ENCODE measurements around the gene AFAP1L1. TPM values are rescaled to one million over a fixed set of nuclear protein-coding genes. Genes with fewer than 3 reads are reported as not detected.

AFAP1L1 gene
- total RNA-seq, 1 donor from 2014 or later: 48.9 TPM

GRCh38 chr5:149303210-149303609 lies 31.6 kb downstream of the AFAP1L1 start:
- DNase-seq (no peak), ATAC-seq (no peak)
- intact Hi-C loops (cut with micrococcal nuclease): no loop called here

DNA sequence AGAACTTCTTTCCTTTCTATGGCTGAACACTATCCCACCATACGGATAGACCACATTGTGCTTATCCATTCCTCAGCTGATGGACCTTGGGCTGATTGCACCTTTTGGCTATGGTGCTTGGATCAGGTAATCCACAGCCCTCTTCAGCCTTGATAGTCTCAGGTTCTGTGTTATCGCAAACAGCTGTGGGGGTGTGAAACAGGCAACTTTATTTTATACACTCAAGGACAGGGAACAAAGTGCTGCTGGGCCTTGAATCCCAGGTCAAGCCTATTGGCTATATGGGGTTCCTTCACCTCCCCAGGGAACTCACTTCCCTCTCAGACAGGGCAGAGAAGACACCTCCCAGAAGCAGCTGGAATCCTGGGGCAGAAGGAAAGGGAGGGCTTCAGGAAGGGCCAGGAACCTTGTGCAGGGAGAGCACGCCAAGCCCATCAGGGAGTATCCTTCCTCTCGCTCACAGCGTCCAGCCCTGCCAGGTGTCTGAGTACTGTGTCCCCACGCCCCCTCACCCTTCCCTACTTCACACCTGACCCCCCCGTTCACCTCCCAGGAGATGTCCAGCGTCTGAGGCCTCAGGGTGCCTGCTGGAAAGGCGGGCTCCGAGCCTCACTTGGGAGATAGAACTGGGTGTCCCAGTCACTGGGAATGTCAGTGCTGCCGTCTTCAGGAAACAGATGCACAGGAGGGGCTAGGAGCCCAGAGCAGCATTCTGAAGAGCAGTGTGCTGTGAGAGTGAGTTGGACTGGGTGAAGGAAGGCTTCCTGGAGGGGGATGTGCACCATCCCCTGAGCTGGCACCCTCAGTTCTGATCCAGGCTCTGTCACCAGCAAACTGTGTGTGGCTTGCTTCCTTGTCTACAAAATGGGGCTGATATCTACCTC lies 32.8 kb downstream of the AFAP1L1 start:
- ATAC-seq (peak; percentile 65), DNase-seq (no peak)
- intact Hi-C loops (cut with micrococcal nuclease): no loop called here

DNA sequence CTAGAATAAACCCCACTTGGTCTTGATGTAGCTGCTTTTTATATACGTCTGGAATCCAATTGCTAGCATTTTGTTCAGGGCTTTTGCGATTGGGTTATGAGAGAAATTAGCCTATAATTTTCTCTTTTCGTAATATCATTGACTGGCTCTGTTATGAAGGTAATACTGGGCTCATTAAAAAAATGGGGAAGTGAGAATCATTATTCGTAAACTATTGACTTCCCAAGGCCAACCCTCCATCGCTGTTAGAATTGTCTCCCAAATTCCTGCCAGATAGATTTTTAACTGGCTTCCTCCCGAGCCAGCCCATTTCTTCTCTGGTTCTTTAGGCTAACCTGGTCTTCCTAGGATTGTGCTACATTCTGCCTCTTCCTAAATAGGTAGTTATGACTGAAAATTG lies 37.7 kb downstream of the AFAP1L1 start:
- DNase-seq (no peak), ATAC-seq (no peak)
- intact Hi-C loops (cut with micrococcal nuclease): no loop called here

GRCh38 chr5:149310488-149310887 lies 38.8 kb downstream of the AFAP1L1 start:
- ATAC-seq (no peak), DNase-seq (no peak)
- intact Hi-C loops (cut with micrococcal nuclease): loop anchor here (10.0 kb wide), 1 partner anchor 46 kb away; no protein-coding TSS in a partner anchor

DNA sequence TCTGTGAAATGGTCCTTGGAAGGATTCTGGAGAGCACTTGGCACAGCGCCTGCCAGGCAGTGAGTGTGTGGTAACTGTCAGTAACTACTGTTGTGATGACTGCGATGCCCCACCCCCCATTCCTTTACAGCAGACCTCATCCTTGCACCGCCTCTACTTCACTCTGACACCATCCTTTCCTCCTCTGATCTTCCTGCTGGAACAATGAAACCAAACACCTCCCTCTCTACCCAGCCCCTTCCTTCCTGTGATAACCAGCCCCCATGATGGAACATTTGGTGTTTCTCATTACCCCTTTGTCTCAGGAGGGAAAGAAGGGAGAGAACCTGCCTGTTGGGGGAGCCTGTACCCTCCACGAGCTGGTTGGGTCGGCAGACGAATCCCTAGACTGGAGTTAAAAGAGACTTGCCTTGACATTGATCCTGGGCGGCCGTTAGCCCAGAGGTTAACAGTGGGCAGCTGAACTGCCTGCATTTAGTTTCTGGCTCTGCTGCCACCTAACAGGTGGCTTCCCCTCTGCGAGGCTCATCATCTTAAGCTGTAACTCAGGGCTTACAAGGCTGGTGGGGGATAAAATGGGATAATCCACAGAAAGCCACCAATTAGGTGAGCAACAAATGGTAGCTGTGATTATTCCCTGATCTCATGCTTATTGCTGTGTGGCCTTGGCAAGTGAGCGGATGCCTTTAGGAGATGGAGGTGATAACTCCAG lies 39.4 kb downstream of the AFAP1L1 start:
- intact Hi-C loops (cut with micrococcal nuclease): loop anchor here (10.0 kb wide), 1 partner anchor 46 kb away; no protein-coding TSS in a partner anchor
- peak; percentile 36 for ATAC-seq

GRCh38 chr5:149313151-149313841 lies 41.6 kb downstream of the AFAP1L1 start:
- DNase-seq: no peak
- peak; percentile 28 for ATAC-seq
- intact Hi-C loops (cut with micrococcal nuclease): loop anchor here (10.0 kb wide), 1 partner anchor 48 kb away; no protein-coding TSS in a partner anchor

More for the DNA sequence above, 39.4 kb downstream of the AFAP1L1 start:
- DNase-seq: peak; percentile 61

DNA sequence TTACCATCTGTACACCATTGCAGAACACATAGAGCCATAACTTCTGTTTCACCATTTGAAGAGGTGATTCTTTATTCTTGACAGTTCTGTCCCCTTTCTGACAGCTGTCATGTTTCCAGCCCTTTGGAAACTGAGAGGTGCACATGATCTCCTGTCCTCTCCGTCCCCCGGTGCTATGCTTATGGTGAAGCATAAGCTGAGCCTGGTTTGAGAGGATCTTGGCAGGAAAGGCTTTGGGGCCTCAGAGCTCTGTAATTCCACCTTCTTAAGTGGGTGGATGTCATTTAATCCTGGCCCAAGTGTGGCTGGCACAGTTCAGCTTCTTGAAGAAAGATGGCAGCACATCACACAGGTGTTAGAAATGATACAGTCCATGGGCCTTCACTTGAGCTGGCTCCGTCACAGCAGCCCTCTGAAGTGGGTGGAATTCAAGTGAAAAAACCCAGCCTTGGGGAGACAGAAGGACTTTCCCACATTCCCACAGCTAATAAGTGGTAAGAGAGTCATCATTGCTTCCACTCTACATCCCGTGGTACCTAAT lies 43.0 kb downstream of the AFAP1L1 start:
- no peak for ATAC-seq

DNA sequence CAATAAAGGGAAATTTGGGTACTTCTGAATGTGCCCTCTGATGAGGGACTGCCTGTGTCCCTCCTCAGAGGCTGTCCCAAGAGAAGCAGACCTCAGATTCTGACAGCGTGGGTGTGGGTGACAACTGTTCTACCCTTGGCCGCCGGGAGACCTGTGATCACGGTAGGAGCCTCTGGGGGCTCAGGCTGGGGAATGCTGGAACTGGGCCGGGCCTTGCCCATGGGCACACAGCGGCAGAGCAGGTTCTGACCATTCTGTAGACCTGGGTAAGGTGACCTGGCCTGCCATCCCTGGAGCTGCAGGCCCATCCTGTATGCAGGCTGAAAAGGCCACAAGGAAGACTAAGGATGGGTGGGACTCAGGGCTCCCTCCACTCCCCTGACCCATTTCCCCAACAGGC lies 44.1 kb downstream of the AFAP1L1 start:
- intact Hi-C loops (cut with micrococcal nuclease): loop anchor here (10.0 kb wide), 1 partner anchor 51 kb away; no protein-coding TSS in a partner anchor
- ATAC-seq (no peak), DNase-seq (no peak)

More for the DNA sequence above, 43.0 kb downstream of the AFAP1L1 start:
- intact Hi-C loops (cut with micrococcal nuclease): loop anchor here (10.0 kb wide), 1 partner anchor 50 kb away; no protein-coding TSS in a partner anchor
- no peak for DNase-seq

GRCh38 chr5:149317281-149318048 lies 45.8 kb downstream of the AFAP1L1 start:
- DNase-seq (no peak), ATAC-seq (no peak)
- intact Hi-C loops (cut with micrococcal nuclease): loop anchor here (10.0 kb wide), 1 partner anchor 53 kb away; no protein-coding TSS in a partner anchor

DNA sequence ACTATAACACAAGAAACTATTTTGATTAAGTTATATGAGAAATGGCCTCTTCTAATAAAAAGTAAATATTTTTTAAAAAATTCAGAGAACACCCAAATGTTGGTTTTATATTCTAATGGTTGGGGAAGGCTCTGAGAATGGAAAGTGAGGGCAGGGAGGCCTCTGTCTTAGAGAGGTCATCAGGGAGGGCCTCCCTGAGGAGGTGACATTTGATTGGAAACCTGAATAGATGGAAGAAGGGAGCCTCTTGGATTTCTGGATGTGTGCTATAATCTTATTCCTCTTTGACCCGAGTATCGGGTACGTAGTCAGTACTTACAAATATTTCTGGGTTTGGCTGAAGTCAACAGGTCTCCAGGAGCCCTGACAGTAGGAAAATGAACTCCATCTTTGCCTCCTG lies 47.5 kb downstream of the AFAP1L1 start:
- DNase-seq (no peak), ATAC-seq (no peak)
- intact Hi-C loops (cut with micrococcal nuclease): loop anchor here (10.0 kb wide), 1 partner anchor 54 kb away; no protein-coding TSS in a partner anchor

- intact Hi-C loops (cut with micrococcal nuclease): no loop called here
- DNase-seq (peak; percentile 93), ATAC-seq (peak; percentile 91)
Measured at GRCh38 chr5:149320791-149321330, 49.2 kb downstream of the AFAP1L1 start.

- ATAC-seq (no peak), DNase-seq (no peak)
- intact Hi-C loops (cut with micrococcal nuclease): no loop called here
Measured at GRCh38 chr5:149322518-149322917, 50.9 kb downstream of the AFAP1L1 start.

DNA sequence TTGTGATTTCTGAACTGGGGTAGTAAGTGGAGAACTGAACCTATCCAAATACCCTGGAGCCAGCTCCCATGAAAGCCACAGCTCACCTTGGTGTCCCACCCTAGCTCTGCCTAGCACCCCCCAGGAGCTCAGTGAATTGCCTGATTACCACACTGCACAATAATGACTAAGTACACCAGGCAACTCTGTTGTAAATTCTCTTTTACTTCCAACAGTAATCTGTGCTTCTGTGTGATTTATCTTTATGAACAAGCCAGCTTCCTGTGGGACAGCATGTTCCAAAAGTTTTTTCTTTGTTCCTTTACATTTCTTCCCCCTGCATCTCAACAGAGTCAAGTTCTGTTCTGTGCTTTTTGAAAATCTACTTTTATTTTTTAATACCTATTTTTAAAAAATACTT lies 51.6 kb downstream of the AFAP1L1 start:
- intact Hi-C loops (cut with micrococcal nuclease): no loop called here
- no peak for ATAC-seq
- no peak for DNase-seq

DNA sequence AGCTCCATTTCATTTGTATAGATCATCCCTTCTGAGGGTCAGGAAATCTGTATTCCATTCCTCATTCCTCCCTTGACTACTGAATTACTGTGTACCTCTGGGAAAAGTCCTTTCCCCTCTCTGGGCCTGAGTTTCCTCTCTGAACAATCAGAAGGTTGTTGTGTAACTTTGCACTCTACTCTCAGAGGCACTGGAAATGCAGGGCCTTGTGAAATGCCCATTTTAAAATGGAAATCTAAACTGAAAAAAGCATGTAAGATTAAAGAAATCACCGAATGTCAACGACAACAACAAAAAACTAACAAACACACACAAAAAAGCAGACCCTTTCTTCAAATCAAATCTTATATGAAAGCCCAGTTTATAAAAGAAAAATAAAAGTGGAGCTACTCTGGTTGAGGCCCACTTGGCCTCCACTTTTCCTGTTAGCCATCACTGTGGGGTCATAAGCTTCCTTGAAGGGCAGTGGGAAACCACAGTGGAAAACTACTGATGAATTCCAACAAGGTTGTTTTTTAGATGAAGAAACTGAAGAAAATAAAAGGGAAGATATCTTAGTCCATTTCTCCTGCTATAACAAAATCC lies 52.1 kb downstream of the AFAP1L1 start:
- intact Hi-C loops (cut with micrococcal nuclease): no loop called here
- no peak for ATAC-seq

DNA sequence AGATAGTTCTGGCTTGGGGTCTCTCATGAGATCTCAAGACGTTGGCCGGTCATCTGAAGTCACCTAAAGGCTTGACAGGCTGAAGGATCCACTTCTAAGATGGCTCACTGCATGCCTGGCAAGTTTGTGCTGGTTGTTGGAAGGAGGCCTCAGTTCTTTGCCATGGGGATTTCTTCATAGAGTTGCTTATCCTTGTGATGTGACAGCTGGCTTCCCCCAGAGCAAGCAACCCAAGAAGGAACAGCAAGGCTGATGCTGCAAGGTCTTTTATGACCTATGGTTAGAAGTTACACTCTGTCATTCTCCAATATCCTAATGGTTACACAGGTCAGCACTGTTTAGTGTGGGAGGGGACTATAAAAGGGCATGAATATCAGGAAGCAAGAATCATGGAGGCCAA lies 53.0 kb downstream of the AFAP1L1 start:
- ATAC-seq (no peak), DNase-seq (no peak)
- intact Hi-C loops (cut with micrococcal nuclease): no loop called here

More for the DNA sequence above, 52.1 kb downstream of the AFAP1L1 start:
- no peak for DNase-seq

GRCh38 chr5:149325166-149325735 lies 53.6 kb downstream of the AFAP1L1 start:
- ATAC-seq (peak; percentile 46), DNase-seq (no peak)
- intact Hi-C loops (cut with micrococcal nuclease): no loop called here

DNA sequence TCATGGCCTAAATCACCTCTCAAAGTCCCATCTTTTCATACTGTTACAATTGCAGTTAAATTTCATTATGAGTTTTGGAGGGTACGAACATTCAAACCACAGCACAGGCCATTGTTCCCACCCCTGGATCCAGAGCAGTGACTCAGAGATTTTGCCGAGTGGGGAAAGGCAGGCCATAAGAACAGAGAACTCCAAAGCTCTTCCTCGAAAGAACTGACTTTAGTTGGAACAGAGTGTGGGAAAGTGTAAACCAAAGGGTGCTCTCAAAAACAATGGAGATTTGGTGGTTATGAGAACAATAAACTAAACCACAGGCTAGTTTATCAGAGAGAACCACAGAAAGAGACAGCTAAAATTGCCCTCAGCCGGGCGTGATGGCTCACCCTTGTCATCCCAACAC lies 54.2 kb downstream of the AFAP1L1 start:
- DNase-seq: no peak
- intact Hi-C loops (cut with micrococcal nuclease): no loop called here
- ATAC-seq: no peak
